GM10266 (cell line): ENCODE measurements around the gene HS3ST6.

Experiments used
- DNase-seq: peaks from one replicate; pipeline ENCODE4 v3.0.0; 2012; ENCODE audit errors: extremely low spot score
- CTCF ChIP-seq: IDR thresholded peaks from 2 replicates; pipeline ENCODE4 v1.5.1; 2012; ENCODE audit warnings: mild to moderate bottlenecking, low read depth; ENCODE audit not compliant: control insufficient read depth, insufficient read depth; ENCODE audit errors: missing control alignments

HS3ST6 gene

GRCh38 chr16:1938910-1939309 lies 20.7 kb upstream of the HS3ST6 start:
- no peak for DNase-seq
- TF ChIP-seq CTCF: no peak

- no peak for TF ChIP-seq CTCF
These were observed 20.1 kb upstream of the HS3ST6 start for GRCh38 chr16:1938316-1938715.

GRCh38 chr16:1936945-1937479 lies 18.8 kb upstream of the HS3ST6 start:
- no peak for TF ChIP-seq CTCF
- DNase-seq: no peak

More at GRCh38 chr16:1938316-1938715, 20.1 kb upstream of the HS3ST6 start:
- no peak for DNase-seq

- TF ChIP-seq CTCF: no peak
- DNase-seq: no peak
These were observed 15.0 kb upstream of the HS3ST6 start for GRCh38 chr16:1933097-1933661.

GRCh38 chr16:1932050-1933028 lies 14.1 kb upstream of the HS3ST6 start:
- no peak for TF ChIP-seq CTCF
- DNase-seq: no peak

- no peak for DNase-seq
- no peak for TF ChIP-seq CTCF
These were observed 12.1 kb upstream of the HS3ST6 start for GRCh38 chr16:1930338-1930720.
